GM19452 (cell line): ENCODE measurements around the gene RAVER2.
A peak's percentile ranks its signal among the peaks of the same experiment; 100 is the strongest.
"Not testable (repeated sequence)": the region's sequence is repeated elsewhere in the genome, so short reads cannot be mapped to it uniquely, and the experiment has no call there.

Source experiments
- ATAC-seq: cut with Tn5 transposase; IDR thresholded peaks from one replicate; pipeline ENCODE4 v1.9.1; 2021; ENCODE audit not compliant: unreplicated experiment

RAVER2 gene, protein sequence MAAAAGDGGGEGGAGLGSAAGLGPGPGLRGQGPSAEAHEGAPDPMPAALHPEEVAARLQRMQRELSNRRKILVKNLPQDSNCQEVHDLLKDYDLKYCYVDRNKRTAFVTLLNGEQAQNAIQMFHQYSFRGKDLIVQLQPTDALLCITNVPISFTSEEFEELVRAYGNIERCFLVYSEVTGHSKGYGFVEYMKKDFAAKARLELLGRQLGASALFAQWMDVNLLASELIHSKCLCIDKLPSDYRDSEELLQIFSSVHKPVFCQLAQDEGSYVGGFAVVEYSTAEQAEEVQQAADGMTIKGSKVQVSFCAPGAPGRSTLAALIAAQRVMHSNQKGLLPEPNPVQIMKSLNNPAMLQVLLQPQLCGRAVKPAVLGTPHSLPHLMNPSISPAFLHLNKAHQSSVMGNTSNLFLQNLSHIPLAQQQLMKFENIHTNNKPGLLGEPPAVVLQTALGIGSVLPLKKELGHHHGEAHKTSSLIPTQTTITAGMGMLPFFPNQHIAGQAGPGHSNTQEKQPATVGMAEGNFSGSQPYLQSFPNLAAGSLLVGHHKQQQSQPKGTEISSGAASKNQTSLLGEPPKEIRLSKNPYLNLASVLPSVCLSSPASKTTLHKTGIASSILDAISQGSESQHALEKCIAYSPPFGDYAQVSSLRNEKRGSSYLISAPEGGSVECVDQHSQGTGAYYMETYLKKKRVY

DNA sequence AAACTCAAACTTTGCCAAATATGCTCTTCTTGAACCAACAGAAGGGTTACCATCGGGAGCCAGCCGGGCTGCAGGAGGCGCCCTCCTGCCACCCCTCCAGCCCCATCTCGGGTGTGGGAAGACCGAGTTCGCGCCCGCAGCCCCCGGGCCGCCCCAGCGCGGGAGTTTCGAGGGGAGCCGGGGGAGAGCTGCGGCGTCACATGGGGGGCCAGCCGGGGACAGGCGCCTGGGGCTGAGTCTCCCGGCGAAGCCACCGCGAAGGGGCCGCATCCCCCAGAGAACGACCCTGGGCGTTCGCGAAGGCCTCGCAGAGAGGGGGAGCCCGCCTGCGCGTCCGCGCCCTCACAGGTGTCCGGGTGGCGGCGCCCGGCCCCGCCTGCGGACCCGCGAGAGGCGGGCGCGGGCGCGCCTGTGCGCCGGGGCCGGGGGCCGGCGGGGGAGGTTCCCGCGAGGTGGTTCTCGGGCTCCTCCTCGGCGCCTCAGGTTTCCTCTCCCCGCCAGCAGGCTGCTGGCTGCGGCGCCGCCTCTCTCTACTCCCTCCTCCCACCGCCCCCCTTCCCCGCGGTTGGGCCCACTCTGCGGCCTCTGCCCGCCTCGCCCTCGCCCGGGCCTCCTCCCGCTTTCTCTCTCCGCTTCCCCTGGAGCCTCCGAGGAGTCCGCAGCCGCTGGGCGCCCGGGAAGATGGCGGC, at the start of gene RAVER2:
TSS of gene RAVER2 (plus strand) at position 584 of the 689 bp plus-strand sequence. CDS start at position 682, 98 bp downstream.
- ATAC-seq: peak; percentile 40

DNA sequence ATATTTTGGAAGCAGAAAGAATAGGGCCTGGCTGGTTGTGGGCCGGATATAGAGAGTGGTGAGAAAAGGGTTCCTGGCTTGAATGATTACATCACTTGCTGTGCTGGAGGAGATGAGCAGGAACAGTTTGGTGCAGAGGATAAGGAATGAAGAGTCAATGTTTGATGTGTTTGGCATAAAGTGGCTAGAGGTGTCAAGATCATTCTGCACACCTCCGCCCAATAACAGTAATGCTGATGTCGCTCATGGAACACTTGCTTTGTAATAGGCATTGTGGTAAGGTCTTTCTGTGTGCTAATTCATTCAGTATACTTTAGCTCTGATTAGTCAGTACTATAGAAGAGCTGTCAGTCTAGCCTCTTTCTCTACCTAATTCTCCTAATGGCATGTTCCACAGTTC, 48.0 kb upstream of the RAVER2 start:
- no peak for ATAC-seq

DNA sequence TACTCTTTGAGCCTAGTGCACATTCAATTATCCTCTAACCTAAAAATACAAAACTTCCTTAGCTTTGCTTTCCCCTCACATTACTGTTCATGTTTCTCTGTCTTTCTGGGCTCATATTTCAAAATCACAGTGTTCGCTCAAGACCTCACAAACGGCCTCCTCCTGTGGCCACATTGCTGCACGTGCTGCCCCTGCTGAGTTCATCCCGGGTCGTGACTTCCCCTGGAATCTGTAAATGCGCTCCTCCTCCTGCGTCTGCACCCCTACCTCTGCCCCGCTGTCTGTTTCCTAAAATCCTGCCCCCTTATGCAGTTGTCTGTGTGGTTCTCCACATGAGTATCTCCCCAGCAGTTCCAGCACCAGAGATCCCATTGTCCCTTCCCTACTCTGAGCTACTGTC, 45.5 kb upstream of the RAVER2 start:
- no peak for ATAC-seq

DNA sequence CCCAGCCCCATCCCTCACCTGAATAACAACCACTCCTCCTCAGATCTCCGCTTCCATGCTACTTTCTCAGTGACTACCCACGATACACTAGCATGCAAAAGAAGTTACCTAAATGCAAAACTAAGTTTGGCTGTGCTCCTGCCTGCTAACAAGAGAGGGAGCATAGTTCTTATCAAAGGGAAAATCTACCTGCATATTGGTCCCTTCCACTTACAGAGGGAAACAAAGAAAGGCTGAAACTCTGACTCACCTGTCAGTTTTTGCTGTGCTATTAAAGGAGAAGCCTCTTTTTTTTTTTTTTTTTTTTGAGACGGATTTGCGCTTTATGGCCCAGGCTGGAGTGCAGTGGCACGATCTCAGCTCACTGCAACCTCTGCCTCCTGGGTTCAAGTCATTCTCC, 43.8 kb upstream of the RAVER2 start:
- no peak for ATAC-seq

DNA sequence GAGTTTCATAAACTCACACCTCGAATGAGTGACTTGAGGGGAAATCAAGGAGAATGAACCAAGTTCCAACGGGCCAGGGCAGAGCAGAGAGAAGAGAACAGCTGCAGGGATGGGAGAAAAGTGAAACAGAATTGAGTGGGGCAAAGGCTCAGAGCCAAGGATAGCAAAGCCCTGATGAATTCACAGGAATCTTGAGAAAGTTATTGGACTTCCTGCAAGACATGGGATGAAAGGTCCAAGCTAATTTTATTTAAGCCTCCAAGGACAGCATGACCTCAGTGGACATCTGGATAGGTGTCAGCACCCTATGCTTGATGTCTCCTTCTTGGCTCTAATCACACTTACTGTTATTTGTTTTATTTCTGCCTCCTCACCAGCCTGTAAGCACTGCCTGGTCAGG, 43.0 kb upstream of the RAVER2 start:
- ATAC-seq: no peak

DNA sequence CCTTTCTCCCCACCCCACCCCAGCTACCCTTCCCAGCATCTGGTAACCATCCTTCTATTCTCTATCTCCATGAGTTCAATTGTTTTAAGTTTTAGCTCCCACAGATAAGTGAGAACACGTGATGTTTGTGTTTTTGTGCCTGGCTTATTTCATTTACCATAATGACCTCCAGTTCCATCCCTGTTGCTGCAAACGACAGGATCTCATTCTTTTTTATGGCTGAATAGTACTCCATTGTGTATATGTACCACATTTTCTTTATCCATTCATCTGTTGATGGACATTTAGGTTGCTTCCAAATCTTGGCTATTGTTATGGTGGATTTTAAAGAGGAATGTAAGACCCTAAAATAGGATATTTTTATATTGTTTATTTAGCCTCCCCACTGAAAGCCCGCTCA, 42.2 kb upstream of the RAVER2 start:
- ATAC-seq: not testable (repeated sequence)

DNA sequence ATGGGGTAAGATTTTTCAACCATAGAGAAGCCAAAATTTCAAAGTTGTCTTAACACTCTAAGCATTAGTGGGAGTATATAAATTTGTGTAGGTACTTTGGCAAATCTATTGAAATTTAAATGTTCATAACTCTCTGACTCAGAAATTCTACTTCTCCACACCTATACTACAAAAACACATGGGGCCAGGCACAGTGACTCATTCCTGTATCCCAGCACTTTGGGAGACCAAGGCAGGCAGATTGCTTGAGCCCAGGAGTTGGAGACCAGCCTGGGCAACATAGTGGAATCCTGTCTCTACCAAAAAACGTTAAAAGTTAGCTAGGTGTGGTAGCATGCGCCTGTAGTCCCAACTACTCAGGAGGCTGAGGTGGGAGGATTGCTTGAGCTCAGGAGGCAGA, 41.3 kb upstream of the RAVER2 start:
- ATAC-seq: no peak

DNA sequence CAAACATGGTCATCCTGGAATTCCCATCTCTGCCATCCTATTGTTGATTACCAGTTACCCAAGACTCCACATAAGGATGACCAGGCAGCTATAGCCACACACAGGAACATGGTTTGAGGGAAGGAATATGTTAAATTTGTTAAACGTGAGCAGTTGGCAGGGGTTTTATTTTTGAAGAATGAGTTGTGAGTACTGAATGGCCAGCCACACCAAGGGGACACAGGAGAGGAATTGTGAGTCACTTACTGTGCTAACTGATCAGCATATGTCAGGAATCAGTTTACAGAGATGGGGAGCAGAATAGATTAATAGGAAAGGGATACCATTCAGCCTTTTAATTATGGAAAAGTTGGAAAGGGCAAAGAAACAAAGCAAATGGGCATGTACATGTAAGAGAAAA, 39.3 kb upstream of the RAVER2 start:
- ATAC-seq: no peak

DNA sequence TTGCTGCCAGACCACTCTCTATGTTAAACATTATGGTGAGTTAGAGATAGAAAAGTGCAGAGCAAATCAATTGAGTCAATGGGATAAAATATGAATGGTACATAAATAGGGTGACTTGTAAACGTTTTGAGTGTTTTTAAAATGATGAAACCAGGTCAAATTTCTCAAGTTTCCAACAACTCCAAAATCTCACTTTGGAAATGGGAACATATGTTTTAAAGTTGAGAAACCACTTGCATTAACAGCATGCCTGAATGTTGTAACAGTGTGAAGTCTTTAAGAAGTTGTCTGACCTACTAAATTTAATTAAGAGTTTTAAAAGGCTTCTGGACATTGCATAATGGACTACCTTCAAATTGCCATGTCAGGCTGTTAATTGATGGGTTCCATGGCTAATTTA, 33.6 kb upstream of the RAVER2 start:
- ATAC-seq: no peak

DNA sequence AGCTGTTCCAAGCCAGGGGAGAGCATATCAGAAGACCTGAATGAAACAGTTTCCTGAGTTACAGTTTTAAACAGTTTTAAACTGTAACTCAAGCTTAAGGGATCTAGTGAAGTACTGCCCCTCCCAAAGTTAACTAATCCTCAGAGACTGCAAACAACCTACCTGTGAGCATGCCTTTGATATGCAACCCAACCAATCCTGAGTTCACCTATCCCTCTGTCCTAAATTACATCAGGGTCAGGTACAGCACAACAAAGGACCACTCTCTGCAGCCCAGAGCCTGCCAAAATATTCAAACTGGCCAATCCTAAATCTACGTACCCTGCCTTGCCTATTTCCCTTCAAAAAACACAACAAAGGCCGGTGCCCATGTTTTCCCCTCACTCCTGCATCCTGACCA, 32.8 kb upstream of the RAVER2 start:
- no peak for ATAC-seq

DNA sequence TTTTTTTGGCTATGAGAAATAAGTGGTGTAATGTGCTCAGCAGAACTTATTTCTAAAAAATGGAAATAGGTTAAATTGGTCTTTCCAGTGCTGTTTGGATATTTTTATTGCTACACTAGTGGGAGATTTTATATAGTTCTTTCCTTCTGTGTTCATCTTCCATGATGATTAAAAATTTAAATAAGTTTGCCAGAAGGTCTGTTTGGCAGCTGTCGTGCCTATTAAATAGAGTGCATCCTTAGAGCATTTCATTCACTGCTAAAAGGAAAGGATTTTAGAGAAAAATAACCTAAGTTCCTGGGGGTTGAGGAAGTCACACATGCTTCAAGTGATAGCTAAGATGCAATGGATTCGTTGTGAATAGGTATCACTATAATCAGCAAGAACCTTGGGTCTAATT, 29.7 kb upstream of the RAVER2 start:
- ATAC-seq: no peak

DNA sequence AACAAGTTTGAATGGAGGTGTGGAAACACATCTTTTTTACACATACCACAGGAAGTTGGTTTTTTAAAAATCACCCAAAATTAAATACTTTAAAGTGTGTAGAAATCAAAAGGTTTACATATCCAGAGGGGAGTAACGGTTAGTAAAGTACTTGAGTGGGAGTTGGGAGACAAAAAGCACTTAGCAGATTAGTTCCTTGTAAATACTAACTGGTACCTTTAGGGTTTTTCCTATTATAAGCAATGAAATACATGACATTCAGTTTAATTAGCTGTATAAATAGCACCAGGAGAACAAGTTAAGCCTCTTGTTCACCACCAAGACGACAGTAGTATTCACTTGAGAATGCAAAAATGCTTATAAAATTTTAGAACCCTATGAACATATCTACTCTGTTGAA, 23.7 kb upstream of the RAVER2 start:
- no peak for ATAC-seq

DNA sequence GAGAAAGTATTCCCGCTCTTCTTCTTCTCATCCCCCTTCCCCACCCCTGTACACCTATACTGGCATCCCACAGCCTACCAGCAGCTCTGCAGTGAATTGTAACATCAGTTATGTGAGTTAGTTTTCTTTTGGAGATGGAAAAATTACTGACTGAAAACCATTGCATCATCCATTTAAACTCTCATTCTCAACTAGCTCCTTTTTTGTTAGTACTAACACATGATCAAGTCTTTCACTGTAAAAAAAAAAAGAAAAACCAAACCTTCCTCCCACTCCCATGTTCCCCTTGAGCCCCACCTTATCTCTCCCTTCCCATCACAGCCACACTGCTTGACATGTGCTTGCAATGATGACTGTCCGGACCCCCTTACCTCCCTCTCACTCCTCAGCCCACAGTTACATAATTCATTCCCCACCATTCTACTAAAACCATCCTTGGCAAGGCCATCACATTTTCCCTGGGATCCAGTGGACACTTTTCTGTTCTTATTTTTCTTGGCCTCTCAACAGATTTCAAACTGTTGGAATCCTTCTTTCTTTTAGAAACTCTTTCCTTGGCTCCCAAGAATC, 23.2 kb upstream of the RAVER2 start:
- no peak for ATAC-seq

DNA sequence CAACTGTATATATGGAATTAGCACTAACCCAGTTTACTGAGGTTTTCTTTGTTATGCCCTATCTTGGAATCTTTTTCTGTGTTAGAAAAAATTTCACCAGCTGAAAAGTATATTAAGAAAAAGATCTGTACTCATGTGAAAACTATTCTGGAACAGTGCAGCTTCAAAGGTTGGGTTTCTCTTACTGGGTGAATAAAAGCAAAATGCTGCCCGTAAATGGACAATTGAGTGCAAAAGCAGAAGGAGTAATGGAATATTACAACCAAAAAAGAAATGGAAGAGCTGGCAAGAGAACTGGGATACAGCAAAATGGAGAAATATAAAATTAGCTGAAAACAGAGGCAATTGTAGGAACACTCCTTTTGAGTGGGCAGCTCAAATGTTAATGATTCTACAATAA, 17.0 kb upstream of the RAVER2 start:
- no peak for ATAC-seq

DNA sequence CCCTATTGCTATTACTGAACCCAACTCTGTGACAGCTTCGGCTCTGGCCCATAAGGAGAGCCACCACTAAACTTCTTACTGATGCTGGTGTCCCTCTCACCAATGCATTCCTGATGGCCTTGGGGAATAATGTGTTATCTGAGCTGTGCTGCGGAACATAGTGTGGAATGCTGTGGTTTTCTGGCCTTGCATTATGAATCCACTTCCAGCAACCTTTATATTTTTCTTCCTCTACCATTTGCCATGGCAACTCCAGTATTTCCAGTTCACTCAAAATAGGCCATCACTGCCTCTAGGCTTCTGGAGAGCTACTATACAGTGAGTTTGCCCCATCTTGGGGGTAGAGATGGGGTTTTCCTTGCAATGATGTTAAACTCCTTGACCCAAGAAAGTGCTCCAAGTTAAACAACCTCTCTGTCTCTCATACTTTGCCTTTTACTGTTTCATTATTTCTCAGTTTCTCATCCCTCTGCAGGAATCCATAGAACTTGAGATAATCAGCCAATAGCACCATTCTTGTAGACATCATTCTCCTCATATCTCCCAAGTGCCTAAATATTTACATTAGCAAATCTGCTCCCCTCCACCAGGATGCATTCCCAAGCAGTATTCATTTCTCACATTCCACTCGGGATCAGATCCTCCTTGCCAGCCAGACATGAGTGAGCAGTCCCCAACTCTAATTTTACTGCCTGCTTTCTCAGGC, 11.1 kb upstream of the RAVER2 start:
- ATAC-seq: no peak

DNA sequence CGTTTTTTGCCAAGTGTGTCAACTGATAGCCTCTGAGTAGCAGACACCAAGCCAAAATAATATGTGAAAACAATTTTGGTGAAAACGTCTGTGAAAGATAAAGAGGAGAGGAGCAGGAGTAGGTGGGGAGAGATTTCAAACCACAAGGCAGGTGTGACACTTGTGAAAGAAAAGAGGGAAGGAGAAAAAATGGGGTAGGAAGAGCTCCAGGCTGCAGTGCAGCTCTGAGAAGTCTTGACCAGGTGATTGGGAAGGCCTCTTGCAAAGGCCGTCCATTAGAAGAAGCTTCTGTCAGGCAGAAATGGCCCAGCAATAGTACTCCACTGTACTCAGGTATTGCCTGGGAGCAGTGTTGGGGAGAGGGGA, 10.6 kb upstream of the RAVER2 start:
- no peak for ATAC-seq

DNA sequence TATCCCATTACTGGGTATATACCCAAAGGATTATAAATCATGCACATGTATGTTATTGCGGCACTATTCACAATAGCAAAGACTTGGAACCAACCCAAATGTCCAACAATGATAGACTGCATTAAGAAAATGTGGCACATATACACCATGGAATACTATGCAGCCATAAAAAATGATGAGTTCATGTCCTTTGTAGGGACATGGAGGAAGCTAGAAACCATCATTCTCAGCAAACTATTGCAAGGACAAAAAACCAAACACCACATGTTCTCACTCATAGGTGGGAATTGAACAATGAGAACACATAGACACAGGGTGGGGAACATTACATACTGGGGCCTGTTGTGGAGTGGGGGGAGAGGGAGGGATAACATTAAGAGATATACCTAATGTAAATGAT, 4.2 kb upstream of the RAVER2 start:
- ATAC-seq: not testable (repeated sequence)

DNA sequence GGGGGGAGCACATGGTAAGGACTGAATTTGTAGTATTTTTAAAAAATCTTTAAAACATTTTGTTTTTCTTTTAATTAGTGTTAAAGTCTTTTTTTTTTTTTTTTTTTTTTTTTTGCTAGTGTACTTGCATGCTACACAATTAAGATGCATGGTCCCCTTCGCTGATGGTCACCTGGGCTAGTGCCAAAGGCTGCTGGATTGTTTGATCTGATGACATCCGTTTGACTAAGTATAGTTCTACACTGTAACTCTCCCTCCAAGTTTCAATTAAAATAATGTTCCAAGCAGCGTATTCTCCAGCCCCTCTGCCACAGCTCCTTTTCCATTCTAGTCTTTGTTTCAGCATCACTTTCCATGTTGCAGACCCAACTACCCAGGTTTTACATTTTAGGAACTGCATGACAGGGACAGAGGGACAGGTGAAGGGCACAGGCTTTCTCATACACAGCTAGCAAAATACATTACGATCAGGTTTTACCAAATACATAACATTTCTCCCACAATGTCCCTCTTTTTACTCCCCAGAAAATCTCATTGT, 852 bp upstream of the RAVER2 start:
- no peak for ATAC-seq

DNA sequence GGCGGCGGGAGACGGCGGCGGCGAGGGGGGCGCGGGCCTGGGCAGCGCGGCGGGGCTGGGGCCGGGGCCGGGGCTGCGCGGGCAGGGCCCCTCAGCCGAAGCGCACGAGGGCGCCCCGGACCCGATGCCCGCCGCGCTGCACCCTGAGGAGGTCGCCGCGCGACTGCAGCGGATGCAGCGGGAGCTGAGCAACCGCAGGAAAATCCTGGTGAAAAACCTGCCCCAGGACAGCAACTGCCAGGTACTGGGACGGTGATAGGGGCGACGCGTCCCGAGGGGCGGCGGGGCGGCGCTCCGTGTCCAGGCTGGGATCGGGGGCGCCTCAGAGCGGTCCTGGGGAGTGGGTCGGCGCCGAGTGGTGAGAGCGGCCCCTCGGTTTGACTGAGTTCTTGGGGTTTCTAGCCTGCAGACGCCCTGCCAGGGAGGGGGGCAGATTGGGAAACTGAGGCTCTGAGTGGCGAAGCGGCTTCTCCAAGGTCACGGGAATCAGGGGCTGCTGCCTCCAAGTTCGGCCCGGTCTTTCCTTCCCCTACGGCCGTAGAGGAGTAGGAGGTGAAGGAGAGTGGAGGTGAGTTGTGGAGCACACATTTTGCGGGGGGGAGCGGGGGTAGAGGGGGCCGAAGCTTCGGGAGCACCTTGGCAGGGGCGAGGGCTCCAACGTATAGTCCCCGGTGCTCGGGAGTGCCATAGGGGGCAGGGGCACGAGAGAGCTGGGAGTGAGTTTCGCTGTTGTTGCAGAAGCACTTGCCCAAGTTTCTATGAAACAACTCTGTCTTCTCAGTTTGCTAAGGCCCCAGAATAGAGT, 508 bp downstream of the RAVER2 start:
- ATAC-seq: peak; percentile 47
